ENCODE measurements around the gene KDM4B.

DNA sequence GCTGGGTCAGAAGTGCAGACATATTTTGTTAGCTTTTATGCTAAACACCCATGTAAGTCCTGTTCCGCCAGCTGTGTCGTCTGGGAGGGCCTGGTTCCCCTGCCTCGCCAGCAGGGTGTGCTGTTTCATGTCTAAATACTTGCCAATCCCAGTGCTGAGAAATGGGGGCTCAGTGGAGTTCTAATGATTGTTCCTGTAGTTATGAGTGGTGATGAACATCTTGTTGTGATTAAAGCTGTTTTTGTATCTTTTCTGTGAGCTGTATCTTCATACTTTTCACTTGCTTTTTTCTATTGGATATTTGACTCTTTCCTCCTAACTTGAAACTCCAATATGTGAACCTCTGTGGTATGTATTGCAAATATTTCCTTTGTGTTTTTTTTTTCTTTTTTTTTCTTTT is 32.7 kb downstream of the KDM4B start:
- TF ChIP-seq HDGF (IDR thresholded peaks at IDR 0.05; ENCODE audit: borderline replicate concordance): no peak
- TF ChIP-seq BHLHE40 (IDR thresholded peaks at IDR 0.05; ENCODE audit: borderline replicate concordance): no peak
- no peak for TF ChIP-seq SUZ12 (IDR thresholded peaks at IDR 0.05)
- TF ChIP-seq LEF1 (IDR thresholded peaks at IDR 0.05; ENCODE audit: borderline replicate concordance): no peak
- TF ChIP-seq FOXM1 (IDR thresholded peaks at IDR 0.05; ENCODE audit: borderline replicate concordance): no peak
- TF ChIP-seq FOXA1 (IDR thresholded peaks at IDR 0.05): no peak
- TF ChIP-seq L3MBTL2 (conservative IDR thresholded peaks at IDR 0.05): no peak
- TF ChIP-seq SP1 (IDR thresholded peaks at IDR 0.05): no peak
- no peak for TF ChIP-seq NFRKB (IDR thresholded peaks at IDR 0.05)
